HG03342 (cell line): ENCODE results near the gene PNMA3.
"Not testable (repeated sequence)": the region's sequence is repeated elsewhere in the genome, so short reads cannot be mapped to it uniquely, and the experiment has no call there.

ENCODE experiments used
- ATAC-seq: cut with Tn5 transposase; IDR thresholded peaks from one replicate; pipeline ENCODE4 v1.9.1; 2021; ENCODE audit warnings: mild to moderate bottlenecking, moderate library complexity; ENCODE audit not compliant: unreplicated experiment

PNMA3 gene

GRCh38 chrX:153055871-153056749, at the start of gene PNMA3:
Gene PNMA3, plus strand, starts transcription at chrX:153056470. Its CDS starts 586 bp downstream, at chrX:153057056.
- no peak for ATAC-seq

- not testable (repeated sequence) for ATAC-seq
Observed at GRCh38 chrX:153017174-153017573, 39.1 kb upstream of the PNMA3 start.

- ATAC-seq: no peak
Observed at GRCh38 chrX:153019166-153019565, 37.1 kb upstream of the PNMA3 start.

- not testable (repeated sequence) for ATAC-seq
Observed at GRCh38 chrX:153026501-153026900, 29.8 kb upstream of the PNMA3 start.

- ATAC-seq: not testable (repeated sequence)
Observed at GRCh38 chrX:153028487-153028886, 27.8 kb upstream of the PNMA3 start.

GRCh38 chrX:153029162-153029561, 27.1 kb upstream of the PNMA3 start:
- no peak for ATAC-seq

GRCh38 chrX:153029875-153030274, 26.4 kb upstream of the PNMA3 start:
- no peak for ATAC-seq

- no peak for ATAC-seq
Observed at GRCh38 chrX:153030801-153031200, 25.5 kb upstream of the PNMA3 start.

GRCh38 chrX:153032397-153033118, 23.7 kb upstream of the PNMA3 start:
- peak; percentile 68 for ATAC-seq

GRCh38 chrX:153049093-153049492, 7.2 kb upstream of the PNMA3 start:
- ATAC-seq: no peak

- no peak for ATAC-seq
Observed at GRCh38 chrX:153052534-153052933, 3.7 kb upstream of the PNMA3 start.

- no peak for ATAC-seq
Observed at GRCh38 chrX:153057281-153057680, 1.0 kb downstream of the PNMA3 start.

GRCh38 chrX:153059191-153060094, 3.2 kb downstream of the PNMA3 start:
- ATAC-seq: no peak

GRCh38 chrX:153060095-153060445, 3.8 kb downstream of the PNMA3 start:
- no peak for ATAC-seq

GRCh38 chrX:153061732-153062131, 5.5 kb downstream of the PNMA3 start:
- ATAC-seq: no peak

GRCh38 chrX:153063315-153063714, 7.0 kb downstream of the PNMA3 start:
- no peak for ATAC-seq

- ATAC-seq: no peak
Observed at GRCh38 chrX:153064061-153064460, 7.8 kb downstream of the PNMA3 start.

GRCh38 chrX:153065389-153065788, 9.1 kb downstream of the PNMA3 start:
- ATAC-seq: no peak

- ATAC-seq: not testable (repeated sequence)
Observed at GRCh38 chrX:153066402-153066801, 10.1 kb downstream of the PNMA3 start.

- ATAC-seq: not testable (repeated sequence)
Observed at GRCh38 chrX:153071909-153072583, 15.8 kb downstream of the PNMA3 start, which contains the start of gene PNMA6A. Gene PNMA6A, plus strand, starts transcription at chrX:153072454. Its CDS starts 609 bp downstream, at chrX:153073063.
